Skeletal muscle satellite cell (primary cell): Measurements from ENCODE around the gene SLK.

Experiments
- H3K27me3 ChIP-seq: 2 replicates; pipeline ENCODE4 v1.7.0; 2013; ENCODE audit warnings: low read length; ENCODE audit not compliant: control insufficient read depth, insufficient read depth
- H3K36me3 ChIP-seq: 2 replicates; pipeline ENCODE4 v1.7.0; 2013; ENCODE audit warnings: mild to moderate bottlenecking, control low read depth, low read length; ENCODE audit not compliant: insufficient read depth
- H3K4me1 ChIP-seq: 2 replicates; pipeline ENCODE4 v1.7.0; 2013; ENCODE audit warnings: low read length; ENCODE audit not compliant: control insufficient read depth, insufficient read depth
- H3K4me2 ChIP-seq: 2 replicates; pipeline ENCODE4 v1.7.0; 2013; ENCODE audit warnings: mild to moderate bottlenecking, low read length
- H3K4me3 ChIP-seq: 2 replicates; pipeline ENCODE4 v1.7.0; 2013; ENCODE audit warnings: low read length
- H3K9ac ChIP-seq: 2 replicates; pipeline ENCODE4 v1.7.0; 2013; ENCODE audit warnings: mild to moderate bottlenecking, low read depth, low read length, moderate library complexity
- H3K9me3 ChIP-seq: replicated peaks from 2 replicates; pipeline ENCODE4 v1.7.0; 2013; ENCODE audit warnings: mild to moderate bottlenecking, control low read depth, low read length

The SLK gene

DNA sequence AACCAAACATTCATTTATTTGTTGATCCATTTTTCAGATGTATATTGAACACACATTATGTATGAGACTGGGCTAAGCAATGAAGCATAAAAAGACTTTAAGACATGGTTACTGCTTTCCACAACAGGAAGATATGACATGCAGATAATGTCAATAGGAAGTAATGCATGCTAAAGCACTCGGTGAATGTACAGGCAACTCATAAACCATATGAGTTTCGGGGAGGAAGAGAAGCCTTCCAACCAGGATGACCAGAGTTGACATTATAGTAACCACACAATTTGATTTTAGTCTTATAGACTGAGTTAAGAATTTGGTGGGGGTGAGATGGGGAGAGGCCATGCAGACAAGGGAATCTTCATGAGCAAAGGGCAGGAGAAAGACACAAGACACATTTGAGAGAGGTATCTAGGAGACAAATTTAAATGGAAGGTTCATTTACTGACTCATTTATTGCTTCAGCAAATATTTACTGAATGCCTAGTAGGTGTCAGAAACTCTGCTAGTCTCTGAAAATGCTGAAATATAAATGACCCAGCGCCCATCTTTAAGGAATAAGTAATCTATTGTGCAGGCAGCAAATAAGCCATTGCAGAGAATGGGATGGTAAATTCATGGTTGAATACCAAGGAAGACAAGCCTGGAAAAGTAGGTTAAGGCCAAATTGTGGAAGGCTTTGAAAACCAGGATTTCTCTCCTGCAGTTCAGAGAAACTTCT, 19.0 kb upstream of the SLK start:
- Histone ChIP-seq H3K9me3 (no peaks in the 10 kb centered on the region), H3K4me3 (no peak overlapping the region), H3K27me3 (no peaks in the 10 kb centered on the region)

GRCh38 chr10:103949728-103950127, 17.2 kb upstream of the SLK start:
- H3K4me3 ChIP-seq: no peak overlapping the region
- H3K4me1 ChIP-seq: no peaks in the 10 kb centered on the region
- no peak overlapping the region for H3K9ac ChIP-seq
- no peak overlapping the region for H3K4me2 ChIP-seq
- no peaks in the 10 kb centered on the region for H3K9me3 ChIP-seq
- no peaks in the 10 kb centered on the region for H3K27me3 ChIP-seq
- H3K36me3 ChIP-seq: no peaks in the 10 kb centered on the region

More for the DNA sequence above, 19.0 kb upstream of the SLK start:
- no peak overlapping the region for H3K4me2 ChIP-seq
- no peak overlapping the region for H3K9ac ChIP-seq
- H3K4me1 ChIP-seq: no peaks in the 10 kb centered on the region
- no peaks in the 10 kb centered on the region for H3K36me3 ChIP-seq

- H3K4me1 ChIP-seq: no peaks in the 10 kb centered on the region
- H3K9ac ChIP-seq: no peak overlapping the region
- no peaks in the 10 kb centered on the region for H3K9me3 ChIP-seq
- H3K4me2 ChIP-seq: no peak overlapping the region
- H3K27me3 ChIP-seq: no peaks in the 10 kb centered on the region
- H3K4me3 ChIP-seq: no peak overlapping the region
- no peaks in the 10 kb centered on the region for H3K36me3 ChIP-seq
Observed at GRCh38 chr10:103951183-103951582, 15.8 kb upstream of the SLK start.

GRCh38 chr10:103951942-103952341, 15.0 kb upstream of the SLK start:
- Histone ChIP-seq H3K36me3 (no peaks in the 10 kb centered on the region), H3K9me3 (no peaks in the 10 kb centered on the region), H3K27me3 (no peaks in the 10 kb centered on the region), H3K9ac (no peak overlapping the region), H3K4me3 (no peak overlapping the region), H3K4me2 (no peak overlapping the region), H3K4me1 (no peaks in the 10 kb centered on the region)

- Histone ChIP-seq H3K27me3 (no peaks in the 10 kb centered on the region), H3K4me1 (no peaks in the 10 kb centered on the region), H3K4me2 (no peak overlapping the region), H3K9ac (no peak overlapping the region), H3K4me3 (no peak overlapping the region), H3K36me3 (no peaks in the 10 kb centered on the region), H3K9me3 (no peaks in the 10 kb centered on the region)
Observed at GRCh38 chr10:103954543-103954942, 12.4 kb upstream of the SLK start.

GRCh38 chr10:103958996-103959395, 7.9 kb upstream of the SLK start:
- Histone ChIP-seq H3K27me3 (no peaks in the 10 kb centered on the region), H3K9me3 (no peaks in the 10 kb centered on the region), H3K4me3 (no peak overlapping the region), H3K4me2 (no peak overlapping the region), H3K9ac (no peak overlapping the region), H3K4me1 (no peaks in the 10 kb centered on the region), H3K36me3 (no peaks in the 10 kb centered on the region)

- no peak overlapping the region for H3K4me3 ChIP-seq
- H3K9ac ChIP-seq: no peak overlapping the region
- H3K36me3 ChIP-seq: no peaks in the 10 kb centered on the region
- no peaks in the 10 kb centered on the region for H3K9me3 ChIP-seq
- no peaks in the 10 kb centered on the region for H3K27me3 ChIP-seq
- H3K4me1 ChIP-seq: no peaks in the 10 kb centered on the region
- H3K4me2 ChIP-seq: no peak overlapping the region
Observed at GRCh38 chr10:103960103-103960502, 6.8 kb upstream of the SLK start.

GRCh38 chr10:103967448-103968071, 620 bp downstream of the SLK start:
- Histone ChIP-seq H3K4me1 (peaks cover 16% of the 10 kb centered on the region), H3K4me3 (peak overlapping the region; percentile 78), H3K9ac (peak overlapping the region; percentile 86), H3K36me3 (no peaks in the 10 kb centered on the region), H3K9me3 (no peaks in the 10 kb centered on the region), H3K4me2 (peak overlapping the region; percentile 89), H3K27me3 (no peaks in the 10 kb centered on the region)

- Histone ChIP-seq H3K9me3 (no peaks in the 10 kb centered on the region), H3K4me3 (peak overlapping the region; percentile 78), H3K4me1 (peaks cover 16% of the 10 kb centered on the region), H3K4me2 (peak overlapping the region; percentile 89), H3K36me3 (no peaks in the 10 kb centered on the region), H3K9ac (peak overlapping the region; percentile 86), H3K27me3 (no peaks in the 10 kb centered on the region)
Observed at GRCh38 chr10:103968441-103969391, 1.8 kb downstream of the SLK start.

DNA sequence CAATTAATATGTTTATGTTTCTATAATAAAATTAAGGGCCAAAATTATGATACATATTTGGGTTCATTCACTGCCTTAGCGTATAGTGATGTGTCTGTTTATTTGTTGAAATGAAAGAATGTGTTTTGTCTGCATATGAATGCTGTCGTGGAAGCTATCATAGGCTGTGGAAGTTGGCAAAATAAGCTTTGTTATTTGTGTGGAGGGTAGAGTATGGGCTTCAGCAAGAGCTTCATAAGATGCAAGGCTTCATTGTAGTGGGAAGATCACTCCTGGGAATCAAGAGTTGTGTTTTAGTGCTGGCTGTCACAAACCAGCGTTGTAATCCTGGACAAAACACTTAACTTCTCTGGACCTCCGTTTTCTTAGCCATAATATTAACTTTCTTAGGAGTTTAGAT, 2.5 kb downstream of the SLK start:
- Histone ChIP-seq H3K4me2 (peak overlapping the region; percentile 89), H3K4me1 (peaks cover 16% of the 10 kb centered on the region), H3K9ac (peak overlapping the region; percentile 34), H3K4me3 (peak overlapping the region; percentile 78), H3K36me3 (no peaks in the 10 kb centered on the region), H3K27me3 (no peaks in the 10 kb centered on the region), H3K9me3 (no peaks in the 10 kb centered on the region)

GRCh38 chr10:103969857-103970627, 3.1 kb downstream of the SLK start:
- H3K9ac ChIP-seq: peak overlapping the region; percentile 34

More at GRCh38 chr10:103969857-103970627, 3.1 kb downstream of the SLK start:
- Histone ChIP-seq H3K36me3 (no peaks in the 10 kb centered on the region), H3K4me2 (peak overlapping the region; percentile 89), H3K4me3 (peak overlapping the region; percentile 78), H3K4me1 (peaks cover 16% of the 10 kb centered on the region), H3K9me3 (no peaks in the 10 kb centered on the region), H3K27me3 (no peaks in the 10 kb centered on the region)
